GM19467 (cell line): ENCODE results near the gene CLEC11A.
A peak's percentile ranks its signal among the peaks of the same experiment; 100 is the strongest.

Experiments
- ATAC-seq: cut with Tn5 transposase; IDR thresholded peaks from one replicate; pipeline ENCODE4 v1.9.1; 2021; ENCODE audit warnings: mild to moderate bottlenecking, moderate library complexity; ENCODE audit not compliant: unreplicated experiment

Gene CLEC11A, protein sequence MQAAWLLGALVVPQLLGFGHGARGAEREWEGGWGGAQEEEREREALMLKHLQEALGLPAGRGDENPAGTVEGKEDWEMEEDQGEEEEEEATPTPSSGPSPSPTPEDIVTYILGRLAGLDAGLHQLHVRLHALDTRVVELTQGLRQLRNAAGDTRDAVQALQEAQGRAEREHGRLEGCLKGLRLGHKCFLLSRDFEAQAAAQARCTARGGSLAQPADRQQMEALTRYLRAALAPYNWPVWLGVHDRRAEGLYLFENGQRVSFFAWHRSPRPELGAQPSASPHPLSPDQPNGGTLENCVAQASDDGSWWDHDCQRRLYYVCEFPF

DNA sequence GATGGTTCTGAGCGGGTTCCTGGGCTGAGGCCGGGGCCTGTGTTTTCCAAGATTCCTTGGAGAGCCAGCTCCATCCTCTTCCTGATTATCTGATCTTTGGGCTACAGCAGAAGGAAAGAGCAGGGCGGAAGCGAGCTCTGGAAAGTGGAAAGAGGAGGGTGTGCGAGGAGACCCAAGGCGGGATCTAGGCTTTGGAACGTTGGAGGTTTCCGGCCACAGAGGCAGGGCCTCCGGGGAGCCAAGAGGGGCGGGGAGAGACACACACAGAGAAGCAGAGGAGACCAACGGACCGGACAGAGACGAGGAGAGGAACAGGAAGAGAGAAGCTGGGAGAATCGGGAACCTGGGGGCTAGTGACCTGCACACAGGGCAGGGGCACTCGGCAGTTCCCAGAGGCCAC is at the start of gene CLEC11A:
CLEC11A (plus strand) TSS at position 296 of the 400 bp plus-strand sequence. CDS start 162 bp downstream, outside the sequence.
- no peak for ATAC-seq

DNA sequence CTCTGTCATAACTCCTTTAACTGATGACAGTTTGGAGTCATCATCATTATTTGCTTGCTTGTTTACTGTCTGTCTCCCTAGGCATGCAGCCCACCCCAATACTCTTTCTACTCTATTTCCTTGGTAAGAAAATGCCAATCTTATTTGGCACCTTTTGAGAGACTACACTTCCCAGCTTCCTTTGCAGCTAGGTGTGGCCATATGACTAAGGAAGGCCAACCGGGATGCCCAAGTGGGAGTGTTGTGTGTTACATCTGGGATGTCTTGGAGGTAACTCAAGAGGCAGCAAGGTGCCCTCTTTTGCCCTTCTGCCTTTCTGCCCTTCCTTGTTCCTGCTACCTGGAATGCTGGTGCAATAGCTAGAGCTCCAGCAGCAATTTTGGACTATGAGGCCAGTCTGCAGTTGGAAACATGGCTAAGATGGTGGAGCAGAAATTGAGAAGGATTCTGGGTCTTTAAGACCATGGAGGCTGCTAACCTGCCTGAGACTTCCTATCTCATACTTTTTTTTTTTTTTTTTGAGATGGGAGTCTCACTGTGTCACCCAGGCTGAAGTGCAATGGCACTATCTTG is 46.5 kb upstream of the CLEC11A start:
- no peak for ATAC-seq

DNA sequence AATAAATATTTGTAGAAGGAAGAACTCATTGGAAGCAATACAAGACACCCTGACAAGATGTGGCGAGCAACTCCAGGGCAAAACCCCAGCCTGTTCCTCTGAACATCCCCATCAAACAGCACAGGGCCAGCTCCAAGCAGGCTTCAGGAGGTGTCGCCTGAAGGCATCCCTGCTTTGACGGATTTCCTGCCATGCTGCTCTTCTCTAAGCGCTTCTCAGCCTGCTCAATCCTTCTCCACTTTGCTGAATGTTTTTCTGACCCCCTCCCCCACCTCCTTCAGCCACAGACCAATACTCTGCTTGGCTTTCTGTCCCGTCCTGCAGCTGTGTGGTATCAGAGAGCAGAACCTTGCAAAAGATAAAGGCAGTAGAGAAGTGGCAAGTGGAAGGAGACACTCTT is 45.5 kb upstream of the CLEC11A start:
- no peak for ATAC-seq

DNA sequence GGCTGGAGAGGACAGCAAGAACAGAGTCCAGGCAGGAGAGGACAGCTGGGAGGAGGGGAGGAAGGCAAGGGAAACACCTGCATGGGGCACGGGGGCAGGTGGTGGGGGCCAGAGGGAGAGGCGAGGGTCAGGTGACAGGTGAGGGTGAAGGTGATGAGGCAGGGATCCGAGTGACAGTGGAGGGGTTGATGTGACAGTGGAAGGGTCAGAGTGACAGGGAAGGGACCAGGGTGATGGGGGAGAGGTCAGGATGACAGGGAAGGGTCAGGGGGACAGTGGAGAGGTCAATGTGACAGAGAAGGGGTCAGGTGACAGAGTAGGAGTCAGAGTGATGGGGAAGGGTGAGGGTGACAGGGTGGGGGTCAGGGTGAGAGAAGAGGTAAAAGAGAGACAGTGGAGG is 44.8 kb upstream of the CLEC11A start:
- no peak for ATAC-seq

DNA sequence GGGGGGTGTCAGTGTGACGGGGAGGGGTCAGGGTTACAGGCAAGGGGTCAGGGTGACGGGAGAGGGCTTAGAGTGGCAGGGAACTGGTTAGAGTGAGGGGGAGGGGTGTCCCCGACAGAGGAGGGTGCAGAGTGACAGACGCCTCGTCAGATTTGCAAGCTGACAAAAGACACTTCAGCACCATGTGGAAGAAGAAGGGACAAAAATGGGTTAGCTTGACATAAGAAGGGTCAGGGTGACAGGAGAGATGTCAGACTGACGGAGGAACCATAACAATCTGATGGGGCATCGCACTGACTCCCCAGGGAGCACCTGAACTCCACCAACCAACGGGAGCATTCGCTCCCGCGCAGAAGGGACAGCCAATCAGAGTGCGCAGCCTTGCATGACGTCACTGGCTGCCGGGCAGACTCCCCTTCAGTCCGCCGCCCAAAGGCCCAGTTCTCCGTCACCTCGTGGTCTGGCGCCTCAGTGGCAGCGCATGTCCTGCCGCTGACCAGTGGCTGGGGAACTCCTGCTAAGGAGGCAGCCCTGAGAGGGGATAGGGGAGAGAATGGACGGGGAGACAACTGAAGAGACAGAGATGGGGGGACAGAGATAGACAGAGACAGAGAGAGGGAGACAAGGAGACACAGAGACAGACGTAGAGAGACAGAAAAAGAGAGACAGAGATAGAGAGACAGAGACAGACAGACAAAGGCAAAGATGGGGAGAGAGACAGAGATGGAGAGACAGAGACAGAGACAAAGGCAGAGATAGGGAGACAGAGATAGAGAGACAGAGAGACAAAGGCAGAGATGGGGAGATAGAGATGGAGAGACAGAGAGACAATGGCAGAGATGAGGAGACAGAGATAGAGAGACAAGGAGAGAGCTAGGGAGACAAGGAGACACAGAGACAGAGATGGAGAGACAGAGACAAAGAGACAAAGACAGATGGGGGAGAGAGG is 43.7 kb upstream of the CLEC11A start:
- peak; percentile 67 for ATAC-seq

DNA sequence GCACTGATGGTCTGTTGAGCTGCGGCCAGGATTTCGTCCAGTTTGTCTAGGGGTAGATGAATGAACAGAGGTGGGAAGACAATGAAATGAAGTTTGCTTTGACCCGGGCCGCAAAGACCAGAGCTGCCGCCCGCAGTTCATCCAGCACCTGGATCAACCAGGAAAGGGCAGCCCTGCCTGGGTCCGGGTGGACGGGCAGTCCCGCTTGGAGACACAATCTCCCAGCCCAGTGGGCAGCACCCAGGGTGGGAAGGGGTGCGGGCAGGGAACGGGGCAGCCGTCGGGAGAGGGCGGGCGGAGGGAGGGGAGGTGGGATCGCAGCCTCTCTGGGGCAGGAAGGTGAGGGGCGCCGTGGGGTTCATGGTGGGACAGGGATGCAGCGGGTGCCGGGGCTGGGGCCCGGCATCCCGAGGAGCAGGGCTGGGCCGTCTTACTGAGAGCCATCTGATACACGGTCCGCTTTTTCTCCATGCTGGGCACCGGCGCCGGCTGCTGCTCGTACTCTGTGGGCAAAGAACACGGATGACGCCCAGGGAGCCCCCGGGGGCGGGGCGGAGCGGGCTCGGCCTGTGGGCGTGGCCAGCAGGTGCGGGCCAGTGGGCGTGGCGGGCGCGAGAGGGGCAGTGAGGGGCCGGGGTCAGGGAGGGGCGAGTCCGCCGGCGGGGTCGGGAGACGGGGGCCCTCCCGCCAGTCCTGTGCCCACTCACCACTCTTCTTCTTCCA is 36.7 kb upstream of the CLEC11A start:
- no peak for ATAC-seq

DNA sequence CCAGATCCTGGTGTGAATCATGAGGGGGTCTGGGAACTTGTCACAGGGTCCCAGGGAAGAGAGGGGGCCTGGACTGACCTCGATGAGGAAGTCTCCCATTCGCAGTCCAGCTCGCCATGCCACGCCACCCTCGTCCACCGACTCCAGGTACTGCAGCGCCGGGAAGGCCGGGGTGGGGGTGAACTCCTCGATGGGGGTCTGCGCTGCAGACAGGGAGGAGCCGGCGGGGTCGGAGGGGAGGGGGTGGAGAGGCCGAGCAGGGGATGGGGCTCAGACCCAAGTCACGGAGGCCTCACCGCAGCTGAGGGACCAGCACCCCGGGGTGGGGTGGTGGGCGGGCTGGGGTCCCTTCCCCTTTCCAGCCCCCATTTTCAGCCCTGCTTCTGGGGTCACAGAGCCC is 34.4 kb upstream of the CLEC11A start:
- ATAC-seq: no peak

DNA sequence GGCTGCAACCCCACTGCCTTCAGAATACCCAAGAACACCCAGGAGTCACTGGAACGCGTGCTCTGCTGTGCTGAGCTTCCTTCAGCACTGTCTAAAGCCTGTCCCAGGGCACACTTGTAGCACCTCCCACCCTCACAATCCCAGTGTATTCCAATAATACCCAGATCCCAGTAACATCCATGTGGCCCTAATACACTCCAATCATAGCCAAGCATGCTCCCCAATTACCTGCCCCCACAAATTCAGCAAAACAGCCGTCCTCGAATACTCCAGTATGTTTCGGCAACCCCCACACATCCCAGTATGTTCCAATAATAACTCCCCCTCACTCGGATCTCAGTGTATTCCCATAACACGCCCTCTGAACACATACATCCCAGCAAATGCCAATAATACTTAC is 32.7 kb upstream of the CLEC11A start:
- no peak for ATAC-seq

DNA sequence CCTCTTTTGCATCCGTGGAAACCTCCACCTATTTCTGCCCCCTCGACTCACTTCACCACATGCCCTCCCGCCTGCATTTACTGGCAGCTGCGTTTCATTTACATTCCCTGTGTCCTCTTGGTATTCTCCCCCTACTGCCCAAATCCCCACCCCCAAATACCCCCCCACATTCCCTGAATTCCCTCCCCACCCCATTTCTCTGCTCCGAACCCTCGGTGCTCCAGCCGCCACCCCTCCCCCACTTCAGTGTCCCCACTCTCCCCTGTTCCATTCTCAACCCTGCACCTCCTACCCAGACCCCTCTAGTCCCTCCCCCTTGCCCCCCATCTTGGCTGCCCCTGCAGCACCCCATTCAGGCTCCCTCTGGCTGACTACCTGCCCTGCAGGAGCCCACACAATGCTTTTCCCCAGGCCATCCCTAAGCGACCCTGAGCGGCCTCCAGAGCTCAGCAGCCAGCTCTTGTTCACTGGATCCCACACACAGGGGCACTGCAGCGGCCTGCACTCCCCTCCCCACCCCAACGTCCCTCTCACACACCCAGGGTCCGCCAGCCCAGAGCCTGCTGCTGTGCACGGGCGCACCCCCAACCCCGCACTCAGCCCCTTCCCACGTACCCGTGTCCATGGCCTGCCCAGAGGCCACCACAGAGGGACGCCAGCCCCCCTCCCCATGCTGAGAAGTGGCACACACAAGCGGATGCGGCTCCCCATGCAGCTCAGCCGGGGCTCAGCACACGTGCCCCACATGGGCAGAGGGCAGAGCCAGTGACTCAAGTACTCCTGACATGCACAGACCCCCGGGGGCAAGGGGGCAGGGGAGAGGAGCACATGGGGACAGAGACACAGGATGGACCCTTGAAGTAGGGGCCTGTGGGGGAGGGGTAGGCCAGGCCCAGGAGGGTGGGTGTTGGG is 29.8 kb upstream of the CLEC11A start:
- no peak for ATAC-seq

DNA sequence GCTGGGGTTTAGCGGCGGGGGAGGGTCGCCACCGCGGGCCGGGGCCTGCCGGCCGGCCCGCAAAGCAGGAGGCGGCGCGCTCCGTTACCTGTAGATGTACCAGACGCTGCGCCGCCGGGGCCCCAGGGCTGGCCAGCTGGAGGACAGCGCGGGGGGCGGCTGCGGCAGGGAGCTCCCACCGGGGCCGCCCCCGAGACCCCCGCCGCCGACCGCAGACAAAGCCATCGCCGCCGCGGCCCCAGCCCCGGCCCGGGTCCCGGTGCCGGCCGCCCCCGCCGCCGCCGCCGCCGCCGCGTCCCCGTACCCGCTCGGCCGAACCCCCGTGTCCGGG is 28.4 kb upstream of the CLEC11A start:
- ATAC-seq: no peak

DNA sequence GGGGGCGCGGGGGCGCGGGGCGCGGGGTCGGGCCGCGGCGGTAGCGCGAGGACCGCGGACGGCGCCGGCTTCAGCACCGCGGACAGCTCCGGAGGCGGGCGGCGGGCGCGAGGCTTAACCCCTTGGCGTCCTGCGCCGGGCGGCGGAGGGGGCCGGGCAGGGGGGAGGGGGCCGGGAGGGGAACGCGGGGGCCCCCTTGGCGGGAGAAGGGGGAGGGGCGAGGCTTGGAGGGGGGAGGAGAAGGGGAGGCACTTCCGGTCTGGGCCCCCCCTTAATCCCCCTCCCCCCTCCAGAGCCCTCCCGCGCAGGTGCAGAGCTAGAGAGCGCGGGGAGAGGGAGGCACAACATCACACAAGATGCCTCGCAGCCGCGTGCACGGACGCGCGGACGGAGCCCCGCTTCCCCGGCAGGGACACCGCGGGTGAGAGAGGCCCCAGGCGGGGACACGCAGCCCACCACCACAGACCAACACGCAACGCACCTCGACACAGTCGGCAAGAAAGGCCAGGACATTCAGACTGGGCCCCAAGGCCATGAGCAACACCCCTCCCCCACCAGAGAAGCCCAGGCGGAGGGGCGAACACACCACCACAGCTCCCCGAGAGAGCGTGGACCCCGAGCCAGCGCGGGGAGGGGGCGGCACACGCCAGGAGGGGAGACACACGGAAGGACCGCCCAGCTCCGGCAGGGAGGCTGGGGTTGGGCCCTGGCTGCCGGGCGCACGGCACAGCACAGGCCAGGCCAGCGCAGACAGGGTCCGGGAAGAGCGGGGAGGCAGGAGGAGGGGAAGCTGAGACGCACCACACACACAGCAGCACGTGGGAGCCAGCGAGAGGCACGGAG is 27.7 kb upstream of the CLEC11A start:
- ATAC-seq: no peak

DNA sequence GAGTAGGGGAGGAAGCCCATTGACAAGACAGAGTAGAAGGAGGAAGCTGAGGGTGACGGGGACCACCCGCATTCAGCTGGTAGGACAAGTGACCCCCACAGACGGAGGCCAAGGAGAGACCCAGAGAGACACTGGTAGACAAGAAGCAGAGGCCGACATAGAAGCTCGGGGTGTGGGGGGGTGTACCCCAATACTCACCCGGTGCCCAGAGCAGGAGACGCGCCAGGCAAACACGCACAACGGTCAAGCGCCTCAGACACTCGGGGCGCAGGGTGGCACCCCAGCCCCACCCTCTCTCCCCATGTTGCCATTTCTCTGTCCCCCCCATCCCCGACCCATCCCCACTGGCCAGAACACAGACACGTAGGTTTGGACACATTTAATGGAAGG is 27.1 kb upstream of the CLEC11A start:
- no peak for ATAC-seq

DNA sequence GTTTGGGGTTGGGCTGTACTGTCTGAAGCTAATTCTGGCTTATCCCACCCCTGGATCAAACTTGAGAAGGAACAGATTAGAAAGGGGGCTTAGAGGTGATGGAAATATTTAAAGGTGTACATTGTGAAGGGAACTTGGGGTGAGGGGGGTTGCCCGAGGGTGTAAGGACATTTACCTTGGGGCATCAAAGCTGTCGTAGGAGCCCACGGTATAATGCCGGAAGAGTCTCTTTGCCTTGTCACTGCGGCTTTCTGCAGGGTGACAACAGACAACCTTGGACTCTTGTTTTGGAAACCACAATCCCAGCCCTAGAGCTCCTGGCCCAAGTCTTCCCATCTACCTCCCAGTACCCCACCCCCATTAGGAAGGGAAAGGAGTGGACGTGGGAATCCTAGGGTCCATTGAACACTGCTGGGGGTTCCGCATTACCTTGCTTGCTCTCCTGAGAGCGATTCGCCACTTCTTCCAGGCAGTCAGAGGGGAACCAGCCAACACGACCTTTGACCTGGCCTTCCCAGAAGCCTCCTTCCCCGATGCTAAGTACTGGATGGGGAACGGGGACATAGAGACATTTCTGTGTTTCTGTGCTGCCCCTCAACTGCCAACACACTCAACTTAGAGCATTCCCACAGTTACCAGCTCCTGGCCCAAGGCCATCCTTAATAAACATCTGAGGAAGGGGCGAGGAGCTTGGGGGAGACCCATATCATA is 25.6 kb upstream of the CLEC11A start:
- ATAC-seq: no peak

DNA sequence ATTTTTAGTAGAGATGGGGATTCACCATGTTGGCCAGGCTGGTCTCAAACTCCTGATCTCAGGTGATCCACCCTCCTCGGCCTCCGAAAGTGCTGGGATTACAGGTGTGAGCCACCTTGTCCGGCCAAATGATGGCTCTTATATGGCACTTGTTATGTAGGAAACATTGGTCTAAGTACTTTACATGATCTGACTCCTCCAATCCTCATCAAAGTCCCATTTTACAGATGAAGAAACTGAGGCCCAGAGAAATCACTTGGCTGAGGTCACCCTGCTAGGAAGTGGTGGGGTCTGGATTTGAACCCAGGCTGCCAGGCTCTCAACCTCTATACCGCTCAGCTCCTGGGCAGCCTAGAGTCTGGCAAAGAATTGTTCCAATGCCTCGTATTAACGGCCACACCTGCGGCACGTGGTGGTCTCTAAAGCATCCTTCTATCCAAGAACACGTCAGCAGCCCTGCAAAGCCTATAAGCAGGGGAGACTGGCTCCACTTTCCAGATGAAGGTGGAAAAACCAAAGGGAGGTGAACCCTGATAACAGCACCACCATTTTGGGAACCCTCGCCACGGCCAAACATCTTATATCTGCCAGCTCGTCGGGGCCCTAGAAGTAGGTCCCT is 21.7 kb upstream of the CLEC11A start:
- ATAC-seq: no peak

DNA sequence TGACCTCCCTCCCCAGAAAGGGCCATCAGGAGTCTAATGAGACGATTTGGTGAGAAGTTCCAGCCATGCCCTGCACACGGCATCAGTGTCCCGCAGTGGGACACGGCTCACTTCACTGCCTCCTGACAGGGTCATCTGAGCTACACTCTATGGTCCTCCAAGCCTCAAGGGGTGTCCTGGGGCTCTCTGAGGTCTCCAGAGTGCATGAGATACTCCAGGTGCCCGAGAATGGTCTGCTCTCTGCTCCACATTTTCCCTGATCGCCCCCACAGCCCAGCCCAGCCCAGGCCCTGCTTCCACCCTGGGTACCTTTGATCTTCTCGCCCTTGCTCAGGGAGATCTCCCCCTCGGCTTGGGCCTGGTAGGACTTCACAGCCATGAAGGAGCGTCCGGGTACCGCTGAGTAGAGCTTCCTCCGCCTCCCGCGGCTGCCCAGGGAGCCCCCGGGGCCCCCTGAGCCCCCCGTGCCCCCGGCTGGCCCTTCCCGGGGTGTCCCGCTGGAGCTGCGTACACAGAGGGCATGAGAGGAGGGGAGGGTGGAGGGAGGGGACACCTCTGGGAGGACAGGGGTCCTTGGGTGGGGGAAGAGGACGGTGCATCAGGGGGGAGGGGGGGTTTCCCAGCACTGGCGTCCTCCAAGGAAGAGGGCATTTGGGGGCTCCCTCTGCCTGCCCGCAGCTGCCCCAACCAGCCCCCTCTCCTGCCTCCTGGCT is 20.9 kb upstream of the CLEC11A start:
- no peak for ATAC-seq

DNA sequence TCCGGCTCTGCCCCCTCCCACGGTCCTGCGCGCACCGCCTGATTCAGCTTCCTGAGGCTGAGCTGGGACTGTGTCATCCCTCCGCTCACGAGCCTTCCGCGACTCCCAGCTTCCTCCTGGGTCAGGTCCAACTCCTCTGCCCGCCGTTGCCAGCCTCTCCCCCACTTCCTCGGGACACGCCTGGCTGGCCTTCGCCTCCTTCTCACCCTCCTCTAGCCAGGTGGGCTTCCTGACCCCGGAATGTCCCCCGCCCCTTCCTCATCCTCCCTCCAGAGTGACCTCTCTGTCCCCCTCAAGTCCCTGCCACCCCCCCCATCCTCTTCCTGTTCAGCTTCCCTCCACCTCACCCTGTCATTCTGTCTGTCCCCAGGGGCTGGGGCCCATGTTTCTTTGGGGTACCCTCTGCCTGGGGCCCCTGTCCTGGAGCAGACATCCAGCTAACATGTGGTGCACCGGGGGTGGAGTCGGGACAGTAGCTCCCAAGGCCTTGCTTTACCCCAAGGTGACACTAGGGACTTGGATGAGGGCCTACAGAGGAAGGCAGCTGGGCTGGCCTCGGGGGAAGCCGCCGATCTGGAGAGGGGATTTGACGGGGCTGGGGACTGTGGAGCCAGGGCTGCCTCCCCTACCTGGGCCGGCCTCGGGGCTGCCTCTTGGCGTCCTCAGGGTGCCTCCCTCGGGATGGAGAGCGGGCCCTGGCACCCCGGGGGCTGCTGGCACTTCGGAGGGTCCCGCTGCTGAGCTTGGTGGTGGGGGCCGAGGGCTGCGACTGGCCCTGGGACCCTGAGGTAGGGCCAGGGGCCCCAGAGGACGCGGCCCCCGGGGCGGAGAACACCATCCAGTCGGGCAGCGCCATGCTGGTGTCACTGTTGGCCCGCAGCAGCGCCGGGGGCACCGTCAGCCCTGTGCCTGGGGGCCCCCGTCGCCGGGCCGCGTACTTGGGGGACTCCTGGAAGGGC is 20.0 kb upstream of the CLEC11A start:
- ATAC-seq: no peak
